Keratinocyte (primary cell): ENCODE measurements around the gene EEF2. TPM values are rescaled to one million over a fixed set of nuclear protein-coding genes. Genes with fewer than 3 reads are reported as not detected.

Source experiments
- DNase-seq: peaks from one replicate; pipeline ENCODE4 v3.0.0-alpha.2; 2011; ENCODE audit warnings: low read depth, missing footprints, low spot score
- FAIRE-seq: peaks from 2 replicates; lab custom pipeline; 2011; peaks lifted over from hg19 to GRCh38; lab: Jason Lieb, UNC
- H2AFZ ChIP-seq: 2 replicates; pipeline ENCODE4 v1.6.0; 2012; ENCODE audit warnings: low read length, control low read depth, inconsistent platforms; ENCODE audit not compliant: control insufficient read depth
- H3K27ac ChIP-seq: 2 replicates; pipeline ENCODE4 v1.5.1; 2011; ENCODE audit warnings: low read length; ENCODE audit not compliant: control insufficient read depth, insufficient read depth
- H3K27me3 ChIP-seq: 3 replicates; pipeline ENCODE4 v1.6.0; 2011; ENCODE audit warnings: low read length; ENCODE audit not compliant: control insufficient read depth, insufficient read depth; ENCODE audit errors: extremely low read depth
- H3K36me3 ChIP-seq, 2 experiments: 2 replicates in 1 of 2; 3 replicates in 1 of 2; pipeline ENCODE4 v1.5.1; 2011; ENCODE audit warnings: low read length in 2 of 2, mild to moderate bottlenecking in 1 of 2; ENCODE audit not compliant: control insufficient read depth in 2 of 2, insufficient read depth in 2 of 2; ENCODE audit errors: extremely low read depth in 1 of 2
- H3K4me1 ChIP-seq: 3 replicates; pipeline ENCODE4 v1.5.1; 2011; ENCODE audit warnings: low read length; ENCODE audit not compliant: control insufficient read depth, insufficient read depth; ENCODE audit errors: extremely low read depth
- H3K4me2 ChIP-seq: 3 replicates; pipeline ENCODE4 v1.6.0; 2011; ENCODE audit warnings: low read depth, low read length; ENCODE audit not compliant: control insufficient read depth, insufficient read depth; ENCODE audit errors: extremely low read depth
- H3K4me3 ChIP-seq, 3 experiments: fragments of 200-600 bp in 1 of 3; sonication (generic) in 1 of 3; 2 replicates in 2 of 3; 3 replicates in 1 of 3; pipeline ENCODE4 v1.5.1; 2011 to 2016; ENCODE audit warnings: low read length in 3 of 3, mild to moderate bottlenecking in 3 of 3, control low read depth in 2 of 3, inconsistent platforms in 1 of 3, low read depth in 1 of 3, mixed read lengths in 1 of 3, mixed run types in 1 of 3, moderate library complexity in 1 of 3; ENCODE audit not compliant: control insufficient read depth in 2 of 3, insufficient read depth in 2 of 3; ENCODE audit errors: extremely low read depth in 1 of 3
- H3K79me2 ChIP-seq: 2 replicates; pipeline ENCODE4 v1.6.0; 2012; ENCODE audit warnings: low read length; ENCODE audit not compliant: control insufficient read depth, insufficient read depth
- H3K9ac ChIP-seq: 3 replicates; pipeline ENCODE4 v1.6.0; 2011; ENCODE audit warnings: low read length; ENCODE audit not compliant: control insufficient read depth, insufficient read depth; ENCODE audit errors: extremely low read depth
- H3K9me1 ChIP-seq: 3 replicates; pipeline ENCODE4 v1.6.0; 2011; ENCODE audit warnings: low read length; ENCODE audit not compliant: control insufficient read depth, insufficient read depth; ENCODE audit errors: extremely low read depth
- H3K9me3 ChIP-seq: 2 replicates; pipeline ENCODE4 v1.5.1; 2012; ENCODE audit warnings: low read depth, low read length; ENCODE audit not compliant: control insufficient read depth
- H4K20me1 ChIP-seq: 3 replicates; pipeline ENCODE4 v1.6.0; 2011; ENCODE audit warnings: low read length; ENCODE audit not compliant: control insufficient read depth, insufficient read depth; ENCODE audit errors: extremely low read depth
- CTCF ChIP-seq, 3 experiments: IDR thresholded peaks in 1 of 3; conservative IDR thresholded peaks in 1 of 3; optimal IDR thresholded peaks in 1 of 3; 2 replicates in 2 of 3; 3 replicates in 1 of 3; pipeline versions ENCODE3 to v1.5.1; 2011; ENCODE audit warnings: low read length in 3 of 3, mild to moderate bottlenecking in 3 of 3, moderate library complexity in 2 of 3, control low read depth in 1 of 3, inconsistent platforms in 1 of 3; ENCODE audit not compliant: insufficient read depth in 2 of 3; ENCODE audit errors: extremely low read depth in 1 of 3
- EZH2 ChIP-seq: IDR thresholded peaks from one replicate; pipeline ENCODE4 v1.6.1; 2012; ENCODE audit warnings: inconsistent platforms, mild to moderate bottlenecking, low read length, moderate library complexity
- dilution Hi-C: fragments of 300-500 bp; cut with MboI; formaldehyde crosslinking; loops from one replicate; pipeline ENCODE4 v1.7.0; 2020; ENCODE audit warnings: low sequenced_read_pairs; ENCODE audit not compliant: extremely low pct_ligation_motif_present
- polyA plus RNA-seq, 5 experiments: library from polyadenylated mRNA; depleted of rRNA in 3 of 5; stranded (reverse) in 3 of 5; stranded (forward) in 1 of 5; unstranded in 1 of 5; fragments of >200 nt; gene quantifications; 1 replicate in 1 of 5; 2 replicates in 3 of 5; 3 replicates in 1 of 5; pipeline versions ENCODE4 v1.2.1 to v1.2.3, GENCODE V29; 2011 to 2012; ENCODE audit warnings: missing spikeins in 2 of 5, low read depth in 1 of 5, low replicate concordance in 1 of 5

Gene EEF2
- polyA plus RNA-seq, 1 donor (not counting 4 experiments of a cell fraction or from before 2014, with no cell fraction given), result 1,193 TPM

GRCh38 chr19:4016486-4016885, 31.2 kb upstream of the EEF2 start:
- Histone ChIP-seq H3K9me1 (no peaks in the 10 kb centered on the region), H3K79me2 (peaks cover 30% of the 10 kb centered on the region), H3K27ac (no peak overlapping the region), H2AFZ (no peak overlapping the region), H3K9ac (no peak overlapping the region), H3K4me2 (no peak overlapping the region), H3K27me3 (no peaks in the 10 kb centered on the region), H4K20me1 (peaks cover 3% of the 10 kb centered on the region), H3K9me3 (no peaks in the 10 kb centered on the region), H3K36me3 (peaks cover 21 to 33% of the 10 kb centered on the region in 2 experiments), H3K4me3 (no peak overlapping the region), H3K4me1 (no peaks in the 10 kb centered on the region)
- DNase-seq (no peak), FAIRE-seq (no peak)
- TF ChIP-seq CTCF (optimal IDR thresholded peaks at IDR 0.05 in 1 of 3, IDR thresholded peaks at IDR 0.05 in 1 of 3, conservative IDR thresholded peaks at IDR 0.05 in 1 of 3; ENCODE audit: extremely low read depth in 1 of 3, insufficient read depth in 2 of 3, low read length in 3 of 3) (no peak), EZH2 (no peak)
- dilution Hi-C loops, result no loop called here

- H3K27me3 ChIP-seq, result no peaks in the 10 kb centered on the region
- peaks cover 3% of the 10 kb centered on the region for H4K20me1 ChIP-seq
- H3K9ac ChIP-seq, result no peak overlapping the region
- DNase-seq (no peak), FAIRE-seq (no peak)
- no peak overlapping the region for H3K4me2 ChIP-seq
- peaks cover 35% of the 10 kb centered on the region for H3K79me2 ChIP-seq
- H3K4me3 ChIP-seq, result no peak overlapping the region
- dilution Hi-C loops, result no loop called here
- no peak overlapping the region for H3K27ac ChIP-seq
- H2AFZ ChIP-seq, result no peak overlapping the region
- no peaks in the 10 kb centered on the region for H3K9me3 ChIP-seq
- no peaks in the 10 kb centered on the region for H3K9me1 ChIP-seq
- peaks cover 21 to 35% of the 10 kb centered on the region in 2 experiments for H3K36me3 ChIP-seq
- H3K4me1 ChIP-seq, result no peaks in the 10 kb centered on the region
- no peak for TF ChIP-seq EZH2
- TF ChIP-seq CTCF (optimal IDR thresholded peaks at IDR 0.05 in 1 of 3, IDR thresholded peaks at IDR 0.05 in 1 of 3, conservative IDR thresholded peaks at IDR 0.05 in 1 of 3; ENCODE audit: extremely low read depth in 1 of 3, insufficient read depth in 2 of 3, low read length in 3 of 3), result no peak
Measured at GRCh38 chr19:4015705-4016402, 30.6 kb upstream of the EEF2 start.
